ENCODE measurements around the gene CNTNAP2. TPM values are rescaled to one million over a fixed set of nuclear protein-coding genes. Genes with fewer than 3 reads are reported as not detected.

Gene CNTNAP2
- total and polyA plus RNA-seq, 2 of the 8 experiments (the other 6 are each of a cell fraction or from before 2014, with no cell fraction given): 27.9 to 71.0 TPM

- POLR2A ChIA-PET (ENCODE audit: partially characterized antibody): interaction anchor here (0.6 kb wide), 1 partner anchor 838 kb away, joined by 5 read pairs; no protein-coding TSS in a partner anchor
- Histone ChIP-seq H2BK5ac (ENCODE audit: low read depth, low read length) (no peak overlapping the region), H2AK5ac (ENCODE audit: low read depth, low read length) (no peak overlapping the region), H4K20me1 (replicated peaks in 1 of 2; ENCODE audit: control insufficient read depth in 1 of 2, insufficient read depth in 2 of 2, low read length in 2 of 2) (no peaks in the 10 kb centered on the region), H2BK120ac (replicated peaks; ENCODE audit: low read depth, low read length) (no peak overlapping the region), H2AFZ (ENCODE audit: low read length) (no peak overlapping the region), H3K4ac (replicated peaks; ENCODE audit: insufficient read length, low read depth, low read length) (no peak overlapping the region), H3K23ac (ENCODE audit: insufficient read length) (no peak overlapping the region), H3K9me3 (ENCODE audit: insufficient read depth in 2 of 2, low read depth in 1 of 2, low read length in 1 of 2) (no peaks in the 10 kb centered on the region), H4K91ac (replicated peaks; ENCODE audit: insufficient read length, low read length) (no peak overlapping the region), H3K23me2 (ENCODE audit: low read depth, low read length) (no peaks in the 10 kb centered on the region), H2BK20ac (ENCODE audit: low read length) (no peak overlapping the region), H3K79me1 (ENCODE audit: low read depth, low read length) (no peaks in the 10 kb centered on the region), H3K18ac (ENCODE audit: extremely low read depth, low read length) (no peak overlapping the region), H3K4me1 (replicated peaks in 1 of 4; ENCODE audit: control insufficient read depth in 3 of 4, insufficient read depth in 4 of 4, low read length in 3 of 4) (no peaks in the 10 kb centered on the region), H3K79me2 (ENCODE audit: control insufficient read depth in 1 of 2, insufficient read depth in 2 of 2, low read length in 2 of 2) (no peaks in the 10 kb centered on the region), H2BK12ac (ENCODE audit: low read depth, low read length) (no peak overlapping the region), H3K56ac (replicated peaks; ENCODE audit: insufficient read length, low read depth, low read length) (no peak overlapping the region), H3K27ac (ENCODE audit: low read depth, low read length) (no peak overlapping the region), H3K9ac (replicated peaks in 1 of 4; ENCODE audit: extremely low read depth in 1 of 4, low read depth in 3 of 4, low read length in 3 of 4) (no peak overlapping the region), H3K4me3 (ENCODE audit: extremely low read depth in 1 of 4, insufficient read depth in 2 of 4, low read depth in 3 of 4, low read length in 4 of 4) (no peak overlapping the region), H3K27me3 (replicated peaks in 1 of 4; ENCODE audit: control insufficient read depth in 3 of 4, extremely low read depth in 1 of 4, insufficient read depth in 3 of 4, low read length in 3 of 4) (no peaks in the 10 kb centered on the region), H4K8ac (ENCODE audit: extremely low read depth, insufficient read depth, low read length) (no peak overlapping the region), H4K5ac (ENCODE audit: insufficient read length, low read depth, low read length) (no peak overlapping the region), H3K14ac (ENCODE audit: insufficient read length) (no peak overlapping the region), H2BK15ac (ENCODE audit: low read length) (no peak overlapping the region), H3K36me3 (ENCODE audit: control insufficient read depth in 2 of 4, insufficient read depth in 4 of 4, low read length in 3 of 4) (no peaks in the 10 kb centered on the region), H3K4me2 (ENCODE audit: insufficient read depth in 1 of 2, low read depth in 2 of 2, low read length in 2 of 2) (no peak overlapping the region)
- DNase-seq (ENCODE audit: low read depth in 1 of 2, low spot score in 2 of 2) (no peak), FAIRE-seq (no peak)
- CTCF ChIA-PET (ENCODE audit: partially characterized antibody): no interaction called here
- TF ChIP-seq BRCA1 (IDR thresholded peaks at IDR 0.05; ENCODE audit: low read depth, low read length): no peak
- no peak for TF ChIP-seq GTF2F1 (IDR thresholded peaks at IDR 0.05; ENCODE audit: borderline replicate concordance, low read depth, low read length)
- no peak for TF ChIP-seq BACH1 (IDR thresholded peaks at IDR 0.05; ENCODE audit: low read length)
- TF ChIP-seq NRF1 (IDR thresholded peaks at IDR 0.05; ENCODE audit: low read depth, low read length): no peak
- no peak for TF ChIP-seq KDM1A (IDR thresholded peaks at IDR 0.05; ENCODE audit: borderline replicate concordance, low read length)
- no peak for TF ChIP-seq MAX (IDR thresholded peaks at IDR 0.05)
- TF ChIP-seq SP2 (IDR thresholded peaks at IDR 0.05; ENCODE audit: low read length): no peak
Observed at GRCh38 chr7:146681487-146681886, 564.9 kb downstream of the CNTNAP2 start.
